ENCODE results near the gene USP7.
"Not testable (repeated sequence)": the region's sequence is repeated elsewhere in the genome, so short reads cannot be mapped to it uniquely, and the experiment has no call there.

Gene USP7

GRCh38 chr16:8920645-8921346 lies 42.9 kb downstream of the USP7 start:
- no peak for DNase-seq

GRCh38 chr16:8919934-8920462 lies 43.7 kb downstream of the USP7 start:
- no peak for DNase-seq

- no peak for DNase-seq
Measured at GRCh38 chr16:8919089-8919933, 44.4 kb downstream of the USP7 start.

DNA sequence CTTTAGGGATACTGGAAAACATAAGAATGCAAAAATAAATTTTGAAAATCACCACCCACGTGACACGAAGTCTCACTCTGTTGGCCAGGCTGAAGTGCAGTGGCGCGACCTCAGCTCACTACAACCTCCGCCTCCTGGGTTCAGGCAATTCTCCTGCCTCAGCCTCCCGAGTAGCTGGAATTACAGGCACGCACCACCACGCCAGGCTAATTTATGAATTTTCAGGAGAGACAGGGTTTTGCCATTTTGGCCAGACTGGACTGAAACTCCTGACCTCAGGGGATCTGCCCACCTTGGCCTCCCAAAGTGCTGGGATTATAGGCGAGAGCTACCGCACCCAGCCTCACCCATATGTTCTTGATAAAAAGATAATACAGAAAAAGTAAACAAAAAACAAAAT lies 46.4 kb downstream of the USP7 start:
- not testable (repeated sequence) for DNase-seq

GRCh38 chr16:8916541-8917225 lies 47.0 kb downstream of the USP7 start:
- DNase-seq = no peak

- no peak for DNase-seq
Measured at GRCh38 chr16:8915722-8916301, 47.9 kb downstream of the USP7 start.

- DNase-seq = no peak
Measured at GRCh38 chr16:8914098-8914497, 49.6 kb downstream of the USP7 start.

DNA sequence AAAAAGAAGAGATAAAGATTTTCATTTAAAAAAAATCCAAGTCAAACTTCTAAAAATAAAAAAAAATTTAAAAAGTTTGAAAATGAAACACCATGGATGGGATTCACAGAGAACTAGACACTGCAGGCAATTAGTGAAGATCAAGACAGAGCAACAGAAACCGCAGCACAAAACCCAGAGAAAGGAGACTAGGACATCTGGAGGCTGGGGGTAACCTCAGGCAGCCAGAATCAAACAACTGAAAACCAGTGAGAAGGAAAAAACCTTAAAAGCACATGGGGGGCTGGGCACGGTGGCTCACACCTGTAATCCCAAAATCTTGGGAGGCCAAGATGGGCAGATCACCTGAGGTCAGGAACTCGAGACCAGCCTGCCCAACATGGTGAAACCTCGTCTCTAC lies 50.9 kb downstream of the USP7 start:
- DNase-seq = no peak

DNA sequence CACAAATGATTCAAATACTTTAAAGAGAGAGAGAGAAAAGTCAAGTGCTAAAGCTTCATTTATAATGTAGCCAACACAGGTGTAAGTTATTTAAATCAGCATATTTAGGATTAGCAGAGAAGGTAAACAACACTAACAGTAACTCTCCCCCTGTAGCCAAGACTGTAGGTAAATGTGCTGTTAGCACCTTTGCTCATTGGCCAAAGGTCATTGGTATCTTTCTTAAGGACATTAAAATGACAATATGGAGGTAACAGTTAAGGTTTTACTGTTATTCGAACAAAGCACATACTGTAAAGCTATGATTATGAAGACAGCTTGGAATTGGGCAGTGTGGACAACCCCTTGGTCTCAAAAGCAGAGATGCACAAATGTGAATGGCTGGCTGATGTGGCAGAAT lies 52.9 kb downstream of the USP7 start:
- DNase-seq = no peak

DNA sequence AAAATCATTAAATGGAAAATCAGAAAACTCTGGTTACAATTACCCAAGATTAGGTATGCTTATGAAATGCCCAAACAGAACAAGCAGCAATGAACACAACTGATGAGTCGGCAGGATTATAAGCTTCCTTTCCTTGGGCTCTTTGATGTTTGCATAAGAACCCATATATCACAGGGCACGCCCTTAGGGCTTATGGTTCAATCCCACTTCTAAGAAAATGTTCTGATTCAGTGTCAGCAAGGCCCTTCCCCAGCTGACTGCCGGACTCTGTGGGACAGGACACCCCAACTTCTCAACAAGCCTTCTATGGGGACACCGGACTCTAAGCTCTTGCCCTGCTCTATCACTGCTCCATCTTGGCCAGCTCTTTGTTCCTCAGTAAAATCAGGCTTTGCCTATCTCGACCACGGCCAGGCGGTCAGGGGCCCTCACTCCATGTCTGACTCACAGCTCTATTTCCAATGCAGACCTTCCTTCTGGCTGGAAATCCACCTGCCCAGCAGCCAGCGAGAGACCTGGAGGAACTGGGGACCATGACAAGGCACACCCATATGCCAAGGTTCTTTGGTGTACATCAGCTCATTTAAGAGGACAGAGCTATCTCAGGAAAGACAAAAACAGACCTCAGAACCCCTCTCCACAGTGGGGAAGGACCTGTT lies 54.8 kb downstream of the USP7 start:
- no peak for DNase-seq

DNA sequence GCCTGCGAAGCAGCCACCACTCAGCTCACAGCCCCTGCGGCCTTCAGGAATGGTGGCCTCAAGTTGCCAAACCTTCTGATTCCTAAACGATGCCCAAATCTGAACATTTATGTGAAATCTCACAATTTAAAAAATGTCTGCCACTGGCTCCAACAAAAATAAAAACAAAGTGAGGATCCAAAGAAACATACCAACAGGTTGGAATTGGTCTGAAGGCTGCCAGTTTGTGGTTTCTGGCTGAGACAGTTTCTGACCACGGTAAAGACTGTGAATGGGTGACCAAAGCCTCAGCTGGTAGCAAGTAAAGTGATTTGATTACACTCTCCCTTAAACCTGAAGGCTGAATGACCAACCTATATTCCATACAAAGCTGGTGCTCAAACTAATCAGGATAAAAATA lies 56.6 kb downstream of the USP7 start:
- DNase-seq = no peak

- no peak for DNase-seq
Measured at GRCh38 chr16:8905795-8906591, 57.7 kb downstream of the USP7 start.

DNA sequence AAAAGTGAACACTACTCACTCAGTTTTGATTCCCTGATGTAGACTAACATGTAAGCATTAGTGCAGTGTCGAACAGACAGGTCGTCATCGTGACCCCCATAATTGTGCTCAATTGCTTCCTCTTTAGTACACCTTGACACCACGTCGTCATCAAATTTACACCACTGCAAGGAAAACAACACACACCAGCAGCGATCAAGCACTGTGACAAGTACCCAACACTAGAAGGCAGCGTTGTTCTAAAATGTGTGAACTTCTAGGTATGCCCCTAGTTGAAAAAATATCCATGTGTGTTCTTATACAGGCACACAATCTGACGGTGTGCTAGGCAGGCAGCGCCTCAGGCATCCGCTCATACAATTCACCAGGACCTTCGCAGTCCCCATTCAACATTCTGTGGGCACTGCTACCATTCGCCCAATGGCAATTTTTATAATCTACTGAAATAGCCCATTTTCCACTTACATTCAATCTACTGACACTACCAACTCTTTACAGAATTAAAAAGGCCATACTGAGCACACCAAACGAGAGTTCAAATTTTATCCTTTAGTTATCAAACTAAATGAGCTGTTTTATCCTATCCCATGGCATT lies 58.4 kb downstream of the USP7 start:
- no peak for DNase-seq

DNA sequence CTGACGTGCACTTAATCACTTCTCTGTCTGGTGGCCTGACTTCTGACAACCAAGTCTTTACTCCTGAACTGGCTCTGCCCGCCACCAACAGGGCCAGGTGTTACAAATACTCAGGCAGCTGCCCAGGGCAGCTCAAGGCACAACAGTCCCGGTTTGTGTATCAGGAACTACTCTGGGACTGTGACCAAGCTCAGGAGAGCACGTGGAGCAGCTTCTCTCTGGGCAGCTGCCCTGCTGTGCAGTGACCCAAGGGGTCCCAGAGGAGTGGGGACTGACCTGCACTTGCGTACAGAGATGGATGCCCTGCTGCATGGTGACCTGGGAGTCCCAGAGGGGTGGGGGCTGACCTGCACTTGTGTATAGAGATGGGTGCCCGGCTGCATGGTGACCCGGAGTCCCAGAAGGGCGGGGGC lies 59.7 kb downstream of the USP7 start:
- DNase-seq = no peak

GRCh38 chr16:8903004-8903403 lies 60.7 kb downstream of the USP7 start:
- DNase-seq = no peak

DNA sequence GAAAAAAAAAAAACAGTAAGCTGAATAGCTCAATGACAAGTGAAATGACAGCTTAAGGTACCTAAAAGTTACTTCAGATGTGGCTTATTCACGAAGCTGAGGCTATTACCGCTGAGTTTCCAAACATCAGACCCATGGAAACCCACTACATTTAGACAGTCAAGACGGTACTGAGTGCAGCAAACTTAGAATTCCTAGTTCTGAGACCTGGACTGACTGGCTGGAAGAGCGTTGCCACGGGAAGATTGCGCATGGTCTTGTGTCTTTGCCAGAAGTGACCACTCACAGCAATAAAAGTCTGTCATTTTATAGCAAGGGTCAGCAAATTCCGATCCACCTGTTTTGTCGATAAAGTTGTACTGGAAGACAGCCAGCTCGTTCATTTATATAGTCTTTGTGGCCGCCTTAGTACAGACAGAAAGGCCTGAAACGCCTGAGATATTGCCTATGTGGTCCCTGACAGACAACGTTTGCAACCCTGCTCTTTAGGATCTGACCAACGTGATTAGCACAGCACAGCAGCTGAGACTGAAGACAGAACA lies 62.3 kb downstream of the USP7 start:
- DNase-seq = no peak

- no peak for DNase-seq
Measured at GRCh38 chr16:8900343-8900742, 63.4 kb downstream of the USP7 start.

GRCh38 chr16:8899709-8900317 lies 63.9 kb downstream of the USP7 start:
- DNase-seq = no peak

DNA sequence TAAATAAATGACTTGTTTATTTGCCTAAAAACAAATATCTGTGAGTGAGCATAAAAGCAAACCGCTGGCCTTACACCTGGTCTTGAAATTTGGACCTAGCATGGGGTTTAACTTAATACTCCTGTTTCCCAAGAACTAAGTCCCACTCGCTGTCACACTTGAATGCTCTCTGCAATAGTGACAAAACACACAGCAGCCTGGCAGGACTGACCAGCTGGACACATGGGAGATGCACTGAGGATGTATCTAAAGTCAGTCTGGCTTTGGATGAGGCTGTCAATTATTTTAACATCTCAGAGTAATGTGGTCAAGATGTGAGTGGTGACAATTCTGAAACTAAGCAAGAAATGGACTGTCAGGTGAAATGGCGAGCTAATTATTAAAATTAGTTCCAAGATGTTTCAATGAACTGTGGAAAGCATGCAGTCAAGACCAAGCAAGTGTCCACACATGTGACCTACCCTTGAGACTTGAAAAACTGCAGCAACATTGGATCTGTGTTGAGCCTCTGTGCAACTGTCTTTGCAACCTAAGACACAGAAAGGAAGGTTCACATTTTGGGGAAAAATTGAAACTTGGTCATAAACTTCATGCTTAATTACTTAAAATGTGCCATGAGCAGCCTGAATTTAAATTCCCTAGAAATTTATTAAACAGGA lies 64.9 kb downstream of the USP7 start:
- DNase-seq = no peak

- DNase-seq = no peak
Measured at GRCh38 chr16:8894736-8895334, 68.9 kb downstream of the USP7 start.

Data from stimulated activated CD8-positive, alpha-beta memory T cell treated with anti-CD3 and anti-CD28 coated beads, Interleukin-4, amount 100 ng/mL, for 48 hours (primary cell).